Stimulated activated CD4-positive, alpha-beta T cell treated with anti-CD3 and anti-CD28 coated beads, Interleukin-12 subunit alpha, Interleukin-12 subunit beta, amount 100 ng/mL, for 48 hours (primary cell): ENCODE results near the gene NUBP2.

Experiments used
- DNase-seq, 3 donors: peaks; one replicate each; pipeline ENCODE4 v3.0.0-alpha.2; 2020; ENCODE audit warnings: low read depth in 2 of 3, low spot score in 1 of 3

Gene NUBP2

GRCh38 chr16:1825381-1825863 is 42.7 kb downstream of the NUBP2 start:
- DNase-seq, result no peak

- DNase-seq, result peak; percentile 26 to 61 (median 40)
Measured at GRCh38 chr16:1825864-1826690, 43.3 kb downstream of the NUBP2 start.

- DNase-seq, result peak; percentile 80 to 86 (median 81)
Measured at GRCh38 chr16:1826691-1827573, 44.2 kb downstream of the NUBP2 start, which contains the start of the genes FAHD1 and HAGH. FAHD1 (plus strand) TSS chr16:1827206; CDS start chr16:1827239, 33 bp downstream. HAGH (minus strand) TSS chr16:1826825; CDS start chr16:1826787, 38 bp downstream.

- DNase-seq, result no peak
Measured at GRCh38 chr16:1828645-1829410, 46.1 kb downstream of the NUBP2 start.

GRCh38 chr16:1830213-1830612 is 47.5 kb downstream of the NUBP2 start:
- DNase-seq, result no peak

GRCh38 chr16:1831186-1832075 is 48.7 kb downstream of the NUBP2 start:
- DNase-seq, result no peak

GRCh38 chr16:1832838-1833454 is 50.2 kb downstream of the NUBP2 start:
- no peak for DNase-seq

GRCh38 chr16:1834096-1834495 is 51.3 kb downstream of the NUBP2 start:
- no peak for DNase-seq
